GM20431 (cell line): ENCODE results near the gene SERF2.
"Not testable (repeated sequence)": the region's sequence is repeated elsewhere in the genome, so short reads cannot be mapped to it uniquely, and the experiment has no call there.

Experiments used
- in situ Hi-C: fragments of 300-500 bp; cut with MseI, MboI; formaldehyde crosslinking; loops from one replicate; pipeline ENCODE4 v1.15.0; 2020; ENCODE audit warnings: low sequenced_read_pairs; ENCODE audit not compliant: unreplicated experiment

Gene SERF2

GRCh38 chr15:43791993-43792760 is at the start of gene SERF2:
TSS of gene SERF2 (plus strand) at chr15:43792320. CDS start at chr15:43792377, 57 bp downstream.
- in situ Hi-C loops = no loop called here

- in situ Hi-C loops = not testable (repeated sequence)
Measured at GRCh38 chr15:43746245-43746902, 45.7 kb upstream of the SERF2 start, which contains the start of gene PDIA3. TSS of gene PDIA3 (plus strand) at chr15:43746438. CDS start at chr15:43746540, 102 bp downstream.

- in situ Hi-C loops = not testable (repeated sequence)
Measured at GRCh38 chr15:43746903-43747309, 45.2 kb upstream of the SERF2 start.

- in situ Hi-C loops = no loop called here
Measured at GRCh38 chr15:43748376-43748775, 43.7 kb upstream of the SERF2 start.

- in situ Hi-C loops = no loop called here
Measured at GRCh38 chr15:43749690-43750345, 42.3 kb upstream of the SERF2 start.

GRCh38 chr15:43751885-43752284 is 40.2 kb upstream of the SERF2 start:
- in situ Hi-C loops = no loop called here

- in situ Hi-C loops = no loop called here
Measured at GRCh38 chr15:43762824-43763223, 29.3 kb upstream of the SERF2 start.

GRCh38 chr15:43763819-43764446 is 28.2 kb upstream of the SERF2 start:
- in situ Hi-C loops = no loop called here

- in situ Hi-C loops = no loop called here
Measured at GRCh38 chr15:43769584-43770228, 22.4 kb upstream of the SERF2 start.

- in situ Hi-C loops = no loop called here
Measured at GRCh38 chr15:43771816-43772215, 20.3 kb upstream of the SERF2 start.

GRCh38 chr15:43772624-43773023 is 19.5 kb upstream of the SERF2 start:
- in situ Hi-C loops = no loop called here

- in situ Hi-C loops = no loop called here
Measured at GRCh38 chr15:43774062-43774461, 18.1 kb upstream of the SERF2 start.

GRCh38 chr15:43775411-43775965 is 16.6 kb upstream of the SERF2 start:
- in situ Hi-C loops = no loop called here

GRCh38 chr15:43776101-43776717 is 15.9 kb upstream of the SERF2 start:
- in situ Hi-C loops = no loop called here

GRCh38 chr15:43776718-43777266 is 15.3 kb upstream of the SERF2 start, which contains the start of gene ELL3:
TSS of gene ELL3 (minus strand) at chr15:43776966. CDS start at chr15:43776901, 65 bp downstream.
- in situ Hi-C loops = no loop called here

- in situ Hi-C loops = no loop called here
Measured at GRCh38 chr15:43777267-43777914, 14.7 kb upstream of the SERF2 start.

GRCh38 chr15:43779016-43779415 is 13.1 kb upstream of the SERF2 start:
- in situ Hi-C loops = no loop called here

GRCh38 chr15:43789409-43789808 is 2.7 kb upstream of the SERF2 start:
- in situ Hi-C loops = no loop called here
